Measurements from ENCODE around the gene FAM83G.

GRCh38 chr17:18965530-18966236 lies 38.9 kb downstream of the FAM83G start:
- TF ChIP-seq POLR2A (IDR thresholded peaks at IDR 0.05) (no peak), CTCF (IDR thresholded peaks at IDR 0.05) (no peak)
